Measurements from ENCODE around the gene NANOGP8.

DNA sequence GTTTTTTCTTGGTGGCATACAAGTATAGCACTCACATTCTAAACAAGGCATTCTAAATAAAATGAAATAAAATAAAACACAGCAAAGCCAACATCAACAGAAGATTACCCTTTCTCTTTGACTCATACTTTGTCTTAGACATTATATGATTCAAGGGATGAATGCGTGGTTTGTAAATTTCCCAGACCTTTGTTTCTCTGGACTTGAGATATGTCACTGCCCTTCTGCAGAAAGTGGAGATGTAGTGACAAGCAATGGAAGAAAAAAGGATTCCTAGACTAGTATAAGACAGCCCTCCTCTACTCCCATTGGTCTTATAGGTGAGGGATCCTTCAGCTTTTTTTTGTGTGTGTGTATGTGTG lies 22.4 kb downstream of the NANOGP8 start:
- TF ChIP-seq, protein P1, sequence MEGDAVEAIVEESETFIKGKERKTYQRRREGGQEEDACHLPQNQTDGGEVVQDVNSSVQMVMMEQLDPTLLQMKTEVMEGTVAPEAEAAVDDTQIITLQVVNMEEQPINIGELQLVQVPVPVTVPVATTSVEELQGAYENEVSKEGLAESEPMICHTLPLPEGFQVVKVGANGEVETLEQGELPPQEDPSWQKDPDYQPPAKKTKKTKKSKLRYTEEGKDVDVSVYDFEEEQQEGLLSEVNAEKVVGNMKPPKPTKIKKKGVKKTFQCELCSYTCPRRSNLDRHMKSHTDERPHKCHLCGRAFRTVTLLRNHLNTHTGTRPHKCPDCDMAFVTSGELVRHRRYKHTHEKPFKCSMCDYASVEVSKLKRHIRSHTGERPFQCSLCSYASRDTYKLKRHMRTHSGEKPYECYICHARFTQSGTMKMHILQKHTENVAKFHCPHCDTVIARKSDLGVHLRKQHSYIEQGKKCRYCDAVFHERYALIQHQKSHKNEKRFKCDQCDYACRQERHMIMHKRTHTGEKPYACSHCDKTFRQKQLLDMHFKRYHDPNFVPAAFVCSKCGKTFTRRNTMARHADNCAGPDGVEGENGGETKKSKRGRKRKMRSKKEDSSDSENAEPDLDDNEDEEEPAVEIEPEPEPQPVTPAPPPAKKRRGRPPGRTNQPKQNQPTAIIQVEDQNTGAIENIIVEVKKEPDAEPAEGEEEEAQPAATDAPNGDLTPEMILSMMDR (IDR thresholded peaks at IDR 0.05; ENCODE audit: insufficient read depth, low read length) = no peak
- no peak for TF ChIP-seq POLR2AphosphoS5 (IDR thresholded peaks at IDR 0.05; ENCODE audit: low read depth)
- TF ChIP-seq, protein P2, sequence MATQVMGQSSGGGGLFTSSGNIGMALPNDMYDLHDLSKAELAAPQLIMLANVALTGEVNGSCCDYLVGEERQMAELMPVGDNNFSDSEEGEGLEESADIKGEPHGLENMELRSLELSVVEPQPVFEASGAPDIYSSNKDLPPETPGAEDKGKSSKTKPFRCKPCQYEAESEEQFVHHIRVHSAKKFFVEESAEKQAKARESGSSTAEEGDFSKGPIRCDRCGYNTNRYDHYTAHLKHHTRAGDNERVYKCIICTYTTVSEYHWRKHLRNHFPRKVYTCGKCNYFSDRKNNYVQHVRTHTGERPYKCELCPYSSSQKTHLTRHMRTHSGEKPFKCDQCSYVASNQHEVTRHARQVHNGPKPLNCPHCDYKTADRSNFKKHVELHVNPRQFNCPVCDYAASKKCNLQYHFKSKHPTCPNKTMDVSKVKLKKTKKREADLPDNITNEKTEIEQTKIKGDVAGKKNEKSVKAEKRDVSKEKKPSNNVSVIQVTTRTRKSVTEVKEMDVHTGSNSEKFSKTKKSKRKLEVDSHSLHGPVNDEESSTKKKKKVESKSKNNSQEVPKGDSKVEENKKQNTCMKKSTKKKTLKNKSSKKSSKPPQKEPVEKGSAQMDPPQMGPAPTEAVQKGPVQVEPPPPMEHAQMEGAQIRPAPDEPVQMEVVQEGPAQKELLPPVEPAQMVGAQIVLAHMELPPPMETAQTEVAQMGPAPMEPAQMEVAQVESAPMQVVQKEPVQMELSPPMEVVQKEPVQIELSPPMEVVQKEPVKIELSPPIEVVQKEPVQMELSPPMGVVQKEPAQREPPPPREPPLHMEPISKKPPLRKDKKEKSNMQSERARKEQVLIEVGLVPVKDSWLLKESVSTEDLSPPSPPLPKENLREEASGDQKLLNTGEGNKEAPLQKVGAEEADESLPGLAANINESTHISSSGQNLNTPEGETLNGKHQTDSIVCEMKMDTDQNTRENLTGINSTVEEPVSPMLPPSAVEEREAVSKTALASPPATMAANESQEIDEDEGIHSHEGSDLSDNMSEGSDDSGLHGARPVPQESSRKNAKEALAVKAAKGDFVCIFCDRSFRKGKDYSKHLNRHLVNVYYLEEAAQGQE (IDR thresholded peaks at IDR 0.05; ENCODE audit: insufficient replicate concordance, low read depth) = no peak
- no peak for TF ChIP-seq SPI1 (IDR thresholded peaks at IDR 0.05; ENCODE audit: borderline replicate concordance, low read depth)

All from HL-60 (cell line).